ENCODE measurements around the gene HKDC1. TPM values are rescaled to one million over a fixed set of nuclear protein-coding genes. Genes with fewer than 3 reads are reported as not detected.

The HKDC1 gene
- total RNA-seq, 1 donor from 2014 or later = not detected

- no peak for DNase-seq (ENCODE audit: low spot score)
Measured at GRCh38 chr10:69215405-69216171, 4.5 kb upstream of the HKDC1 start.

GRCh38 chr10:69216577-69217118 is 3.5 kb upstream of the HKDC1 start:
- DNase-seq (ENCODE audit: low spot score) = no peak

GRCh38 chr10:69217119-69217754 is 2.9 kb upstream of the HKDC1 start:
- no peak for DNase-seq (ENCODE audit: low spot score)

- no peak for DNase-seq (ENCODE audit: low spot score)
Measured at GRCh38 chr10:69218831-69219230, 1.3 kb upstream of the HKDC1 start.

DNA sequence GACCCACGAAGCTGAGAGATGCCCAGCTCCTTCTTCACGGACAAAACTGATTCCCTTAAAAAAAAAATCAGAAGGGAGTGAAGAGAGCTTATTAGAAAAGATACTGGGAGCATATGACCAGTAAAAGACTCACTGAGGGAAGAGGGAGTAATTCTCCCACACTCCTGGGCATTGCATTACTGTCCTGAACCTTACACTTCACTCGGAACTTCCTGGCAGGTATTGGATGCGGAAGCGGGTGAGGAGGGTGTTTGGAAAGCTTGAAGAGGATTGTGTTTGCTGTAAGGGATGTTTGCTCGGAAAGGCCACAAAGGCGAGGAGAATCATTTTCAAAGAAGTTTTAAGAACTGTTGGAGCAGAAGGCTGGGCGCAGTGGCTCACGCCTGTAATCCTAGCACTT is 375 bp downstream of the HKDC1 start:
- no peak for DNase-seq (ENCODE audit: low spot score)

DNA sequence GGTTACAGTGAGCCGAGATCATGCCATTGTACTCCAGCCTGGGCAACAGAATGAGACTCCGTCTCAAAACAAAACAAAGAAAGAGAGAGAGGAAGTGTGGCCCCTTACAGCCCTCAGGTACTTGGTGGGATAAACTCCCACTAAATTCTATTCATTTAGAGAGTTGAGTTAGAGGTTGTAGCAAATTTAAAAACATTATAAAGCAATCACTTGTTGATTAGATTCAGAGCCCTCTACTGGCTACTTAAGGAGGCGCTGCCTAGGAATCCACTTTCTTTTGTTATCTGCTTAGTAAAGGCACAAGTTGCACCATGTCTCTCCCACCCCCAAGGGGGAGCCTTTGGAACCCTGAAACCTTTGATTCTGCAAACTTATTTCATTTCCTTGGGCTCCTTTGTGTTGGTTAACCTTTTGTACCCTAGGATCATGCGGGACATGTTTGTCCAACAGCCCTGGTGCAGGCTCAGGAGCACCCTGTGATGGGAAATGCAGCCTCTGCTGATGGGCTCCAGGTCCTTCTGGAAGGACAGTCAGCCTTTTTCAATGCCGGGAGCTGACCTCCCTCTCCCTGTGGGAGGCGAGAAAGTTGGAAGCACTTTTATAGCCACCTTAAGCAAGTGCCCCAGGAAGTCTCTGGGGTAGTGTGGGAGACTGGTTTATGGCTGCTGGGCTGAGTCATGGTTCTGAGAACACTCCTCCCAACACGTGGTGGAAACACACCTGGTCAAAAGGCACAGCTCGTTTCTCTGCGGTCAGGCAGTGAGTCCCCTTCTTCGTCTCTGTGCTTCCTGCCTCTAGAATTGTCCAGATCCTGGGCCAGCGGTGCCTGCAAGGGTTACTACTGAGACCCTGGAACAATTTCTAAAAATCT is 2.3 kb downstream of the HKDC1 start:
- DNase-seq (ENCODE audit: low spot score) = peak; percentile 32

DNA sequence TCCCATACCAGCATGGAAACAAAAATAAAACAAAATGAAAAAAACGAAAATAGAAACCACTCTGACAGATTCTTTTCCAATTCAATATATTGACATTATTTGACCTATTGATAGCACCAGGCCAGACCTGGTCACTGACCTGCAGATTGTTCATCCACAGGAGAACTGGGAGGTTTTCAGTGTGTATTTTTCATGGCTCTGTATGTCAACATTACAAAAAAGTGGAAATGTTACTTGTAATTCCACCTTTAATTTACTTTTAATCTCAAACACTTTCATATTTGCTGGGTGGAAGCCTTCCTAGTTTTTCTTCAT is 2.9 kb downstream of the HKDC1 start:
- DNase-seq (ENCODE audit: low spot score) = no peak

DNA sequence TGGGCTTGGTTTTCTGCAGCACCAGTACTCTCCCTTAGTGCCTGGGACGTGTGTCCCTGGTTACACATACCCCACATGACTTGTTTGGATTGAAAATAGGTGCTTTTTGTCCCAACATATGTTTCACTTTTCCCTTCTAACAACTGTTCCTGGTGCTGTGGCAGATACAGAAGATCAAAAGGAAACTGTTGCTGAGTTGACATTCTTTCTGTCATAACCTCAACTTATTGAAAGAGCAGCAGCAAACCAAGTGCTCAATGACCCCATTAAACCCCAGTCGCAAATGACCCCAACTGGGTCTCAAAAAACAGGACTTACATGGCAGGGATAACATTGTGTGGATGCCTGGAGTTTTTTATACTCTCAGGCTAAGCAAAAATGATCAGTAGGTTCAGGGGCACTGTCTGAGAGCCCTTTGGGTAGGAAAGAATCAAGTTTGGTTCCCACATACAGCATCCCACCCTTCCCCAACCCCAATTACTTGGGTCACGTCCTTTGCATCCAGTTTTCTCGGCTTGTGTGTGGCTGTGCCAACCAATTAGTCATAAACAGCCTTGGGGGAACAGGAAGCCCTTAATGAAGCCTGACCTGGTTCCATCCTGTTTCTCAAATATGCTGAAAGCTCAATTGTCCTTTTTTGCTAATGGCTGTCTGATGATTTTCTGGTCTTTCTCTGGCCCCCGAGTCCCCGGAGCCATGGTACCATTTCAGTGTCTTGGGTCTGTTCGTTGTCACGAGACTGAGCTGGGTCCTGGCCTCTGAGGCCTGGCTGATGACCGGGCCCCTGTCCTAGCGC is 4.9 kb downstream of the HKDC1 start:
- DNase-seq (ENCODE audit: low spot score) = no peak

GRCh38 chr10:69225681-69226080 is 5.5 kb downstream of the HKDC1 start:
- DNase-seq (ENCODE audit: low spot score) = no peak

DNA sequence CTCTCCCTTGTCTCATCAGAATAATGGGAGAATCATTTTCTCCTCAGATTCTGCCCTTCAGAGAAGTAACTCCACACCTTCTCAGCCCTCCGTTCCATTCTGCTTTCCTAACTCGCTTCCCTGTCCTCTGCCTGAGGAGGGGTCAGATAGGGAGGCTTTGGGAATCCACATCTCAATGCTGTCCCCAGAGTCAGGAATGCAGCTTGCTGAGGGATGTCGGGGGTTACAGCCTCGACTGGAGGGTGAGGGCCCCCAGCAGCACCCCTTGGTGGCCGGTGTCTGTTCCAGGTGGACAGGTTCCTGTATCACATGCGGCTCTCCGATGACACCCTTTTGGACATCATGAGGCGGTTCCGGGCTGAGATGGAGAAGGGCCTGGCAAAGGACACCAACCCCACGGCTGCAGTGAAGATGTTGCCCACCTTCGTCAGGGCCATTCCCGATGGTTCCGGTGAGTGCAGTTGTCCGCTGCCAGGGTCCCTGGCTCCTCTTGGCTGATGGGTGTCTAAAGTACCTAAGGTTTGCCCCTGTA is 6.9 kb downstream of the HKDC1 start:
- DNase-seq (ENCODE audit: low spot score) = no peak

DNA sequence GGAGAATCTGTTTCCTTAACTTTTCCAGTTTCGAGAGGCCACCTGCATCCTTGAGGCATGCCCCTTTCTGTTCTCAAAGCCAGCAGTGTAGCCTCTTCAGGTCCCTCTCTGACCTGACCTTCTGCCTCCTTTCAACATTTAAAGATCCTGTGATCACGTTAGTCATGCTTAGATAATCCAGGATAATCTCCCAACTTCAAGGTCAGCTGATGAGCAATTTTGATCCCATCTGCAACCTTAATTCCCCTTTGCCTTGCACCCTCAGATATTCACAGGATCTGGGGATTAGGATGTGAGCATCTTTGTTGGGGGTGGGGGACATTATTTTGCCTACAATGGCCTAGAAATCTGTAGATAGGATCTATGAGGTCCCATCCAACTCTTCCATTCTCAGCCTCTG is 8.0 kb downstream of the HKDC1 start:
- no peak for DNase-seq (ENCODE audit: low spot score)

- no peak for DNase-seq (ENCODE audit: low spot score)
Measured at GRCh38 chr10:69229616-69229916, 9.4 kb downstream of the HKDC1 start.

- no peak for DNase-seq (ENCODE audit: low spot score)
Measured at GRCh38 chr10:69230128-69230527, 10.0 kb downstream of the HKDC1 start.

- DNase-seq (ENCODE audit: low spot score) = peak; percentile 69
Measured at GRCh38 chr10:69232252-69232651, 12.1 kb downstream of the HKDC1 start.

- DNase-seq (ENCODE audit: low spot score) = no peak
Measured at GRCh38 chr10:69232736-69233480, 12.8 kb downstream of the HKDC1 start.

DNA sequence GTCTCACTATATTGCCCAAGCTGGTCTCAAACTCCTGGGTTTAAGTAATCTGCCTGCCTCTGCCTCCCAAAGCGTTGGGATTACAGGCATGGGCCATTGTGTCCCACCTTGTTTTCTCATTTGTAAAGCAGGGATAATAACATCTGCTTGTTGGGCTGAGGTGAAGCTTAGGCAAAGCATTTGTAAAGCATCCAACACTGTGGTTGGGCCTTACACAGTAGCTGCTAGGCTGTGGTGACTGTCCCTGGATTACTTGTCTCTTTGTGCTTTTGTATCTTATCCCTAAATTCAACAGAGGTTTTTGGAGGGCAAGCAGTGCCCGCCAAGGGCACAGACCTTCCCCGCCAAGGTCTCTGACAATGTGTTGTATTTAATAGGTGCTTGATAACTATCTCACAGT is 14.3 kb downstream of the HKDC1 start:
- no peak for DNase-seq (ENCODE audit: low spot score)

DNA sequence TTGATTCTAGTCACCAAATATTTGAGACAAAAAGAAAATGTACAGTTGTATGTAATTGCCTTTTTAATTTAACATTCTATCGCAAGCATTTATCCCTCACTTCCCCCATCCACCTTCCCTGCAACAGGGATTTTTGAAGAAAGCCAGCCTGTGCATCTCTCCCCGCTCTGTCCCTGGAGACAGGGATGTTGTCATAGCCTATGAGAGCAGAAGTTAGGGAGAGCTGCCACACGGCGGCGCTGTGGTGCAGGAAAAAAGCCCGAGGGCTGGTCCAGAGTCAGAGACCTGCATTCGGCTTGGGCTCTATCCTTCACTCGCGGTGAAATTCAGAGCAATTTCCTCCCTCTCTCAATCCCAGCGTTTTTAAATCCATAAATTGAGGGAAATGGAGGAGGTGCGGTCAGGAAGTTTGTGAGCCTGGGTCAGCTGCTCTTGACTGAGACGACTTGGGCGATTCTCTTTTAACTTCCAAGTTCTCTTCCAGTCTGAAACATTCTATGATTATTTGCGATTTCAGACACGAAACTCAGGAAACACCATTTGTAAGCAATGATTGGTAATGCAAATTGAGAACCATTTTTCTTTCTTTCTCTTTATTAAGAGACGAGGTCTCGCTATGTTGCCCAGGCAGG is 17.5 kb downstream of the HKDC1 start:
- DNase-seq (ENCODE audit: low spot score) = peak; percentile 90

DNA sequence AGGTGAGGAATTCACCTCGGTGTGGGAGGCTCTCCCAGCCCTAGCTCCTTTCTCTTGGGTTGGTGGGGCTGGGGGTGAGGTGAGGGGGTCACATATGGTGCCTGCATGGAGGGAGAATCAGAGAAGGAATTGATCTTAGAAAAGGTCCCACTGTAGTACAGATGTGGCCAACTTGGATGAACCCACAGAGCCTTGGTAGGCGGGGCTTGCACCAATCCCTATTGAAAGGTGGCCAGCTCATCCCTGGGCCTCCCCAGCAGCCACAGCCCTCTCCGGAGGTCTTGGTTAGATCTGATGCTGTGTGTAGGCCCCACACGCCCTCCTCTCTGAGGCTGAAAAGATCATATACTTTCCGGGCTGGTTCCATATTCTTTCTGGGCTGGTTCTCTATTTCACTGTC is 19.0 kb downstream of the HKDC1 start:
- DNase-seq (ENCODE audit: low spot score) = no peak

- no peak for DNase-seq (ENCODE audit: low spot score)
Measured at GRCh38 chr10:69239816-69240434, 19.8 kb downstream of the HKDC1 start.

GRCh38 chr10:69240455-69240854 is 20.3 kb downstream of the HKDC1 start:
- no peak for DNase-seq (ENCODE audit: low spot score)

Data from umbilical cord (tissue), 2 donors.